HEK293 (cell line): Measurements from ENCODE around the gene SPACA5.

ENCODE experiments used
- CTCF ChIP-seq: fragments of 450-650 bp; formaldehyde crosslinking; IDR thresholded peaks from 2 replicates; pipeline ENCODE4 v1.5.1; 2016; ENCODE audit warnings: missing biosample characterization, missing genetic modification characterization
- ZNF169 ChIP-seq: fragments of 450-650 bp; formaldehyde crosslinking; IDR thresholded peaks from 2 replicates; pipeline ENCODE4 v1.5.1; 2016; ENCODE audit warnings: missing biosample characterization, missing genetic modification characterization
- ZNF202 ChIP-seq: fragments of 450-650 bp; formaldehyde crosslinking; IDR thresholded peaks from 2 replicates; pipeline ENCODE4 v1.5.1; 2016; ENCODE audit warnings: missing biosample characterization, missing genetic modification characterization, borderline replicate concordance

- no peak for TF ChIP-seq ZNF169 (tag by site-specific recombination)
- TF ChIP-seq CTCF, result no peak; the same call in 1 of the 2 replicates
- TF ChIP-seq ZNF202, result no peak
These were observed 47.9 kb upstream of the SPACA5 start for GRCh38 chrX:47958761-47959342.
